Measurements from ENCODE around the gene MRPS23.

Gene MRPS23

DNA sequence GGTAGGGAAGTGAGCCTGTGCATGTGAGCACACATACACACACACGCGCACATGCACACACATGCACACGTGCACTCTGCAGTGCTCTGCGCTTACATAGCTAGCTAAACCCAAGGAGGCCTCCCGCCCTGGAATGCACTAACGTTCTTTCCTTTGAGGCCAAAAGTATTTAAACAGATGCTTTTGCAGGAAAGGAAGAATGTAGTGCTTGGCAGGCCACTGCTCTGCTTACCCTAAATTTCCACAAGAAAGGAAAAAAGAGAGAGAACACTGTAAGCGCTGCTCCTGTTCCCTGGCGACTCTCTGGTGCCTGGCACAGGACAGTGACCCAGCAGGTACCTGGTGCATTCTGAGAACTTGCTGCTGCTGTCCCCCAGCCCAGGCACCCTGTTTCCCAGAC is 31.3 kb upstream of the MRPS23 start:
- no peaks in the 10 kb centered on the region for H4K20me1 ChIP-seq (ENCODE audit: insufficient read depth, low read length)
- H2AFZ ChIP-seq (ENCODE audit: low read length), result no peak overlapping the region
- peaks cover 5% of the 10 kb centered on the region; the same call in 1 of the 2 replicates for H3K27me3 ChIP-seq (ENCODE audit: insufficient read depth, low read length)
- TF ChIP-seq, protein P1, sequence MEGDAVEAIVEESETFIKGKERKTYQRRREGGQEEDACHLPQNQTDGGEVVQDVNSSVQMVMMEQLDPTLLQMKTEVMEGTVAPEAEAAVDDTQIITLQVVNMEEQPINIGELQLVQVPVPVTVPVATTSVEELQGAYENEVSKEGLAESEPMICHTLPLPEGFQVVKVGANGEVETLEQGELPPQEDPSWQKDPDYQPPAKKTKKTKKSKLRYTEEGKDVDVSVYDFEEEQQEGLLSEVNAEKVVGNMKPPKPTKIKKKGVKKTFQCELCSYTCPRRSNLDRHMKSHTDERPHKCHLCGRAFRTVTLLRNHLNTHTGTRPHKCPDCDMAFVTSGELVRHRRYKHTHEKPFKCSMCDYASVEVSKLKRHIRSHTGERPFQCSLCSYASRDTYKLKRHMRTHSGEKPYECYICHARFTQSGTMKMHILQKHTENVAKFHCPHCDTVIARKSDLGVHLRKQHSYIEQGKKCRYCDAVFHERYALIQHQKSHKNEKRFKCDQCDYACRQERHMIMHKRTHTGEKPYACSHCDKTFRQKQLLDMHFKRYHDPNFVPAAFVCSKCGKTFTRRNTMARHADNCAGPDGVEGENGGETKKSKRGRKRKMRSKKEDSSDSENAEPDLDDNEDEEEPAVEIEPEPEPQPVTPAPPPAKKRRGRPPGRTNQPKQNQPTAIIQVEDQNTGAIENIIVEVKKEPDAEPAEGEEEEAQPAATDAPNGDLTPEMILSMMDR (IDR thresholded peaks at IDR 0.05; ENCODE audit: low read length), result no peak
- TF ChIP-seq EZH2 (IDR thresholded peaks at IDR 0.05; ENCODE audit: borderline replicate concordance, low read length), result no peak
- H3K27ac ChIP-seq (ENCODE audit: low read depth, low read length, poor library complexity, severe bottlenecking), result no peak overlapping the region
- H3K4me1 ChIP-seq (ENCODE audit: insufficient read depth, low read length, severe bottlenecking), result no peaks in the 10 kb centered on the region
- H3K4me3 ChIP-seq (ENCODE audit: low read depth, low read length, poor library complexity, severe bottlenecking), result no peak overlapping the region
- H3K9ac ChIP-seq (ENCODE audit: low read length), result no peak overlapping the region
- no peaks in the 10 kb centered on the region for H3F3A ChIP-seq (ENCODE audit: insufficient read depth, low read length)
- H3K9me2 ChIP-seq (ENCODE audit: low read depth, low read length), result no peaks in the 10 kb centered on the region
- H3K9me3 ChIP-seq (ENCODE audit: low read length), result no peaks in the 10 kb centered on the region
- H3K4me2 ChIP-seq (ENCODE audit: low read length), result no peak overlapping the region
- H3K79me2 ChIP-seq (ENCODE audit: insufficient read depth, low read length), result no peaks in the 10 kb centered on the region
- no peaks in the 10 kb centered on the region for H3K36me3 ChIP-seq (ENCODE audit: insufficient read depth, low read length)

DNA sequence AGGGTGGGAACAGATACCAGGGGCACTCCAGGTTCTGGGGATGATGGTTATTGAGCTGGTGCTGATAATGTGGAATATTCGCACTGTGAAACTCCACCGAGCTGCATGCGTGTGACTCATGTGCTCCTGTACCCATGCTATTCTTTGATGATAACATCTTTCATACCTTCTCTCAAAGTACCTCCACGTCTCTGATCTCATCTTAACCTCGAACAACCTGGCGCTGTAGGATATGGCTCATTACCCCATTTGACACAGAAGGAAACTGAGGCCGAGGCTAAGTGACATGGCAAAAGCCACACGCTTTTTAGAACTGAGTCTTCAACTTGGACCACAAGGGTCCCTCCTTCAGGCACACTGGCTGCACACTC is 30.2 kb upstream of the MRPS23 start:
- no peak overlapping the region for H2AFZ ChIP-seq (ENCODE audit: low read length)
- H3K27ac ChIP-seq (ENCODE audit: low read depth, low read length, poor library complexity, severe bottlenecking), result no peak overlapping the region
- no peaks in the 10 kb centered on the region for H4K20me1 ChIP-seq (ENCODE audit: insufficient read depth, low read length)
- H3K36me3 ChIP-seq (ENCODE audit: insufficient read depth, low read length), result no peaks in the 10 kb centered on the region
- H3K4me1 ChIP-seq (ENCODE audit: insufficient read depth, low read length, severe bottlenecking), result no peaks in the 10 kb centered on the region
- H3K9me3 ChIP-seq (ENCODE audit: low read length), result no peaks in the 10 kb centered on the region
- TF ChIP-seq EZH2 (IDR thresholded peaks at IDR 0.05; ENCODE audit: borderline replicate concordance, low read length), result no peak
- TF ChIP-seq, protein P1 (IDR thresholded peaks at IDR 0.05; ENCODE audit: low read length), result no peak
- peaks cover 5% of the 10 kb centered on the region; the same call in 1 of the 2 replicates for H3K27me3 ChIP-seq (ENCODE audit: insufficient read depth, low read length)
- no peaks in the 10 kb centered on the region for H3K79me2 ChIP-seq (ENCODE audit: insufficient read depth, low read length)
- H3K4me2 ChIP-seq (ENCODE audit: low read length), result no peak overlapping the region
- H3K9me2 ChIP-seq (ENCODE audit: low read depth, low read length), result no peaks in the 10 kb centered on the region
- no peak overlapping the region for H3K9ac ChIP-seq (ENCODE audit: low read length)
- H3F3A ChIP-seq (ENCODE audit: insufficient read depth, low read length), result no peaks in the 10 kb centered on the region
- no peak overlapping the region for H3K4me3 ChIP-seq (ENCODE audit: low read depth, low read length, poor library complexity, severe bottlenecking)

DNA sequence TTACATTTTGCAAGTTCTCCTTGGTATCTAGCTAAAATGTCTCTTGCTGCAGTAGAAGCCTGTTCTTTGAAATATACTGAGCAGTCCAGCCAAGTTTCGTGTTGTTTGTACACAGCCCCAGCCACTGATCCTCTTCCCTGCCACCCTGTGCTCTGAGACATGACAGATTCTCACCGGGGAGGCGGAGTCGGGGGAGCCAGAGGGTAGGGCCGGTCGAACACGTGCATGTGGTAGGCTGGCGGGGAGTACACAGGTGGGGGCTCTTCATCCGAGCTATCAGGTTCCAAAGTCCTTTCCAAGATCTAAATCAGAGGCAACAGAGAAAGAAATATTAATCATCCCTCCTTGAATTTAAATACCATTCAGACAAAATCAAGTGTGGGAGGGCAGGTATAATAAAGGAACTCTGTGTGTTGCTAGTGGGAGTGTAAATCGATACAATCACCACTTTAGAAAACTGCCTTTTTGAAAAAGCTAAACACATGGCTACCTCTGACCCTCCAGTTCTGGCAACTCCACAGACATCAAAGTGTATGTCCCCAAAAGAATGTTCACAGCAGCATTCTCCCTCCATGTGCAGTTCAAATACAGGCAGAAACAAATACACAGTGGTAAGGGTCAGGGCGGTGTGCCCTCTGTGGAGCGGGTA is 29.7 kb upstream of the MRPS23 start:
- Histone ChIP-seq H3F3A (ENCODE audit: insufficient read depth, low read length) (no peaks in the 10 kb centered on the region), H3K79me2 (ENCODE audit: insufficient read depth, low read length) (no peaks in the 10 kb centered on the region), H3K9me2 (ENCODE audit: low read depth, low read length) (no peaks in the 10 kb centered on the region), H3K27me3 (ENCODE audit: insufficient read depth, low read length) (peaks cover 5% of the 10 kb centered on the region; the same call in 1 of the 2 replicates), H3K9me3 (ENCODE audit: low read length) (no peaks in the 10 kb centered on the region), H3K27ac (ENCODE audit: low read depth, low read length, poor library complexity, severe bottlenecking) (no peak overlapping the region), H3K9ac (ENCODE audit: low read length) (no peak overlapping the region), H3K4me3 (ENCODE audit: low read depth, low read length, poor library complexity, severe bottlenecking) (no peak overlapping the region), H4K20me1 (ENCODE audit: insufficient read depth, low read length) (no peaks in the 10 kb centered on the region), H3K36me3 (ENCODE audit: insufficient read depth, low read length) (no peaks in the 10 kb centered on the region), H3K4me1 (ENCODE audit: insufficient read depth, low read length, severe bottlenecking) (no peaks in the 10 kb centered on the region), H2AFZ (ENCODE audit: low read length) (no peak overlapping the region), H3K4me2 (ENCODE audit: low read length) (no peak overlapping the region)
- TF ChIP-seq EZH2 (IDR thresholded peaks at IDR 0.05; ENCODE audit: borderline replicate concordance, low read length), result no peak
- TF ChIP-seq, protein P1 (IDR thresholded peaks at IDR 0.05; ENCODE audit: low read length), result no peak
